Panc1 (cell line): ENCODE results near the gene GID4. TPM values are rescaled to one million over a fixed set of nuclear protein-coding genes. Genes with fewer than 3 reads are reported as not detected.

Experiments used
- ATAC-seq: fragments of 200-7000 bp; cut with Tn5 transposase; 2 replicates; pipeline ENCODE4 v1.9.1; 2020; ENCODE audit warnings: mild to moderate bottlenecking, moderate library complexity
- BruUV-seq: library from RNA; stranded (reverse); fragments of 400-500 nt; replicated peaks from 2 replicates; lab custom pipeline; 2021; lab: Mats Ljungman, UMichigan
- CTCF ChIA-PET: fragments of 300-600 bp; sonication (Branson Sonifier 250); formaldehyde crosslinking; loops from one replicate; lab custom pipeline; 2022; ENCODE audit warnings: antibody characterized with exemption; lab: Charles Lee
- POLR2A ChIA-PET: fragments of 300-600 bp; sonication (Branson Sonifier 250); formaldehyde crosslinking; loops from one replicate; lab custom pipeline; 2022; ENCODE audit warnings: antibody characterized with exemption; lab: Charles Lee
- DNase-seq: peaks from one replicate; pipeline ENCODE4 v3.0.0-alpha.2; 2010; ENCODE audit warnings: low read depth, low spot score
- H3K27ac ChIP-seq: 2 replicates; pipeline ENCODE4 v1.5.1; 2011; ENCODE audit warnings: mild to moderate bottlenecking, low read length, inconsistent platforms
- H3K27me3 ChIP-seq: fragments of 200-500 bp; sonication (Bioruptor generic); 2 replicates; pipeline ENCODE4 v1.6.0; 2014; ENCODE audit warnings: low read length, inconsistent platforms; ENCODE audit not compliant: control insufficient read depth, insufficient read depth
- H3K36me3 ChIP-seq: fragments of 200-500 bp; sonication (Bioruptor generic); 2 replicates; pipeline ENCODE4 v1.5.1; 2014; ENCODE audit warnings: inconsistent platforms, mild to moderate bottlenecking, low read length, moderate library complexity; ENCODE audit not compliant: control insufficient read depth, insufficient read depth
- H3K4me1 ChIP-seq: 2 replicates; pipeline ENCODE4 v1.5.1; 2011; ENCODE audit warnings: inconsistent platforms, mild to moderate bottlenecking, low read length, moderate library complexity; ENCODE audit not compliant: control insufficient read depth, insufficient read depth
- H3K4me3 ChIP-seq, 2 experiments: 2 replicates each; pipeline ENCODE4 v1.5.1; 2011 to 2012; ENCODE audit warnings: low read depth in 2 of 2, low read length in 2 of 2, mild to moderate bottlenecking in 2 of 2, inconsistent platforms in 1 of 2, moderate library complexity in 1 of 2
- H3K9me3 ChIP-seq: fragments of 200-500 bp; sonication (Bioruptor generic); 2 replicates; pipeline ENCODE4 v1.5.1; 2014; ENCODE audit warnings: low read depth, mild to moderate bottlenecking, inconsistent platforms, low read length, moderate library complexity; ENCODE audit not compliant: control insufficient read depth, insufficient read depth
- POLR2AphosphoS5 ChIP-seq: IDR thresholded peaks from 2 replicates; pipeline ENCODE4 v1.6.1; 2012; ENCODE audit warnings: mild to moderate bottlenecking, low read depth, low read length, moderate library complexity
- SIN3A ChIP-seq: IDR thresholded peaks from 2 replicates; pipeline ENCODE4 v1.6.1; 2012; ENCODE audit warnings: low read depth, mild to moderate bottlenecking, low read length, moderate library complexity, borderline replicate concordance; ENCODE audit not compliant: insufficient read depth
- TCF7L2 ChIP-seq: IDR thresholded peaks from 2 replicates; pipeline ENCODE4 v1.6.1; 2011; ENCODE audit warnings: mild to moderate bottlenecking, low read depth, low read length, inconsistent platforms
- in situ Hi-C: cut with HindIII; loops from 2 replicates; pipeline ENCODE4 v1.10.0; 2016; ENCODE audit warnings: low sequenced_read_pairs, low pct_unique_long_range_greater_than_20kb
- intact Hi-C: fragments of 100-400 bp; cut with micrococcal nuclease; formaldehyde crosslinking; loops from one replicate; pipeline ENCODE4 v1.10.0; 2022; ENCODE audit not compliant: unreplicated experiment
- total RNA-seq: library from RNA; stranded (reverse); gene quantifications from one replicate; pipeline ENCODE4 v1.2.1, GENCODE V29; 2021; ENCODE audit not compliant: unreplicated experiment
- TF ChIP-seq, protein P1 (sequence below), 2 experiments: IDR thresholded peaks; 2 replicates each; pipeline ENCODE4 v1.6.1; 2011 to 2012; ENCODE audit warnings: low read depth in 2 of 2, control low read depth in 1 of 2, low read length in 1 of 2, mild to moderate bottlenecking in 1 of 2, moderate library complexity in 1 of 2; ENCODE audit not compliant: insufficient read depth in 1 of 2
- TF ChIP-seq, protein P2 (sequence below): fragments of 450-650 bp; IDR thresholded peaks from 2 replicates; pipeline ENCODE4 v1.5.1; 2017; ENCODE audit warnings: mild to moderate bottlenecking

The GID4 gene
- total RNA-seq, 1 experiment from 2014 or later, result 11.1 TPM

GRCh38 chr17:17990282-17990681 lies 48.9 kb upstream of the GID4 start:
- ChIA-PET CTCF (no interaction called here), POLR2A (no interaction called here)
- peaks cover 14% of the 10 kb centered on the region for H3K4me1 ChIP-seq
- no peak overlapping the region for H3K4me3 ChIP-seq
- H3K27ac ChIP-seq, result peak overlapping the region; percentile 78
- DNase-seq, result no peak
- no TSS peak for BruUV-seq
- no peaks in the 10 kb centered on the region for H3K36me3 ChIP-seq
- no peaks in the 10 kb centered on the region for H3K27me3 ChIP-seq
- H3K9me3 ChIP-seq, result no peaks in the 10 kb centered on the region
- peak; percentile 58 for ATAC-seq
- TF ChIP-seq, protein P1, sequence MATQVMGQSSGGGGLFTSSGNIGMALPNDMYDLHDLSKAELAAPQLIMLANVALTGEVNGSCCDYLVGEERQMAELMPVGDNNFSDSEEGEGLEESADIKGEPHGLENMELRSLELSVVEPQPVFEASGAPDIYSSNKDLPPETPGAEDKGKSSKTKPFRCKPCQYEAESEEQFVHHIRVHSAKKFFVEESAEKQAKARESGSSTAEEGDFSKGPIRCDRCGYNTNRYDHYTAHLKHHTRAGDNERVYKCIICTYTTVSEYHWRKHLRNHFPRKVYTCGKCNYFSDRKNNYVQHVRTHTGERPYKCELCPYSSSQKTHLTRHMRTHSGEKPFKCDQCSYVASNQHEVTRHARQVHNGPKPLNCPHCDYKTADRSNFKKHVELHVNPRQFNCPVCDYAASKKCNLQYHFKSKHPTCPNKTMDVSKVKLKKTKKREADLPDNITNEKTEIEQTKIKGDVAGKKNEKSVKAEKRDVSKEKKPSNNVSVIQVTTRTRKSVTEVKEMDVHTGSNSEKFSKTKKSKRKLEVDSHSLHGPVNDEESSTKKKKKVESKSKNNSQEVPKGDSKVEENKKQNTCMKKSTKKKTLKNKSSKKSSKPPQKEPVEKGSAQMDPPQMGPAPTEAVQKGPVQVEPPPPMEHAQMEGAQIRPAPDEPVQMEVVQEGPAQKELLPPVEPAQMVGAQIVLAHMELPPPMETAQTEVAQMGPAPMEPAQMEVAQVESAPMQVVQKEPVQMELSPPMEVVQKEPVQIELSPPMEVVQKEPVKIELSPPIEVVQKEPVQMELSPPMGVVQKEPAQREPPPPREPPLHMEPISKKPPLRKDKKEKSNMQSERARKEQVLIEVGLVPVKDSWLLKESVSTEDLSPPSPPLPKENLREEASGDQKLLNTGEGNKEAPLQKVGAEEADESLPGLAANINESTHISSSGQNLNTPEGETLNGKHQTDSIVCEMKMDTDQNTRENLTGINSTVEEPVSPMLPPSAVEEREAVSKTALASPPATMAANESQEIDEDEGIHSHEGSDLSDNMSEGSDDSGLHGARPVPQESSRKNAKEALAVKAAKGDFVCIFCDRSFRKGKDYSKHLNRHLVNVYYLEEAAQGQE (IDR thresholded peaks at IDR 0.05; ENCODE audit: insufficient read depth in 1 of 2, low read depth in 2 of 2, low read length in 1 of 2), result no peak
- TF ChIP-seq POLR2AphosphoS5 (no peak), SIN3A (no peak), TCF7L2 (no peak)
- TF ChIP-seq, protein P2, sequence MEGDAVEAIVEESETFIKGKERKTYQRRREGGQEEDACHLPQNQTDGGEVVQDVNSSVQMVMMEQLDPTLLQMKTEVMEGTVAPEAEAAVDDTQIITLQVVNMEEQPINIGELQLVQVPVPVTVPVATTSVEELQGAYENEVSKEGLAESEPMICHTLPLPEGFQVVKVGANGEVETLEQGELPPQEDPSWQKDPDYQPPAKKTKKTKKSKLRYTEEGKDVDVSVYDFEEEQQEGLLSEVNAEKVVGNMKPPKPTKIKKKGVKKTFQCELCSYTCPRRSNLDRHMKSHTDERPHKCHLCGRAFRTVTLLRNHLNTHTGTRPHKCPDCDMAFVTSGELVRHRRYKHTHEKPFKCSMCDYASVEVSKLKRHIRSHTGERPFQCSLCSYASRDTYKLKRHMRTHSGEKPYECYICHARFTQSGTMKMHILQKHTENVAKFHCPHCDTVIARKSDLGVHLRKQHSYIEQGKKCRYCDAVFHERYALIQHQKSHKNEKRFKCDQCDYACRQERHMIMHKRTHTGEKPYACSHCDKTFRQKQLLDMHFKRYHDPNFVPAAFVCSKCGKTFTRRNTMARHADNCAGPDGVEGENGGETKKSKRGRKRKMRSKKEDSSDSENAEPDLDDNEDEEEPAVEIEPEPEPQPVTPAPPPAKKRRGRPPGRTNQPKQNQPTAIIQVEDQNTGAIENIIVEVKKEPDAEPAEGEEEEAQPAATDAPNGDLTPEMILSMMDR, result no peak
- in situ Hi-C loops (no loop called here), intact Hi-C loops (no loop called here)

DNA sequence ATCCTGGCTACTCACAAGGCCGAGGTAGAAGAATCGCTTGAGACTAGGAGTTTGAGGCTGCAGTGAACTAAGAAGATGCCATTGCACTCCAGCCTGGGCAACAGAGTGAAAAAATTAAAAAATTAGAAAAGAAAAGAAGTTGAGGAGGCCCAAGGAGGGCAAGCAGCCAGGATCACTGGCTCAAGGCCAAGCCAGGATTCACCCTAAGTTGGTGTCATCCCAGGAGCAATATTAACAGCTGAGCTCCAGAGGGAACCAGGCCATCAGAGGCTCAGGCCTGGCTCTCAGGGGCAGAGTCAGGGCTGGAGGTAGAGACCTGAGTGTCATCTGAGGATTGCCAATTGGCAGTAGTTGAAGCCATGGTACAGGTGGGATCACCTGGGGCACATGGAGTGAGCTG lies 45.8 kb upstream of the GID4 start:
- peaks cover 14% of the 10 kb centered on the region for H3K4me1 ChIP-seq
- no peaks in the 10 kb centered on the region for H3K36me3 ChIP-seq
- DNase-seq (no peak), ATAC-seq (no peak)
- BruUV-seq, result no TSS peak
- H3K4me3 ChIP-seq, result no peak overlapping the region
- intact Hi-C loops (no loop called here), in situ Hi-C loops (no loop called here)
- no peaks in the 10 kb centered on the region for H3K27me3 ChIP-seq
- H3K27ac ChIP-seq, result no peak overlapping the region
- no peaks in the 10 kb centered on the region for H3K9me3 ChIP-seq
- TF ChIP-seq SIN3A, result no peak
- TF ChIP-seq, protein P2, result no peak
- TF ChIP-seq TCF7L2, result no peak
- TF ChIP-seq, protein P1 (IDR thresholded peaks at IDR 0.05; ENCODE audit: insufficient read depth in 1 of 2, low read depth in 2 of 2, low read length in 1 of 2), result no peak
- TF ChIP-seq POLR2AphosphoS5, result no peak
- POLR2A ChIA-PET, result no interaction called here
- CTCF ChIA-PET, result no interaction called here
